GM18520 (cell line): ENCODE measurements around the gene PAOX.

Source experiments
- ATAC-seq: cut with Tn5 transposase; IDR thresholded peaks from one replicate; pipeline ENCODE4 v1.9.1; 2021; ENCODE audit not compliant: unreplicated experiment

Gene PAOX

DNA sequence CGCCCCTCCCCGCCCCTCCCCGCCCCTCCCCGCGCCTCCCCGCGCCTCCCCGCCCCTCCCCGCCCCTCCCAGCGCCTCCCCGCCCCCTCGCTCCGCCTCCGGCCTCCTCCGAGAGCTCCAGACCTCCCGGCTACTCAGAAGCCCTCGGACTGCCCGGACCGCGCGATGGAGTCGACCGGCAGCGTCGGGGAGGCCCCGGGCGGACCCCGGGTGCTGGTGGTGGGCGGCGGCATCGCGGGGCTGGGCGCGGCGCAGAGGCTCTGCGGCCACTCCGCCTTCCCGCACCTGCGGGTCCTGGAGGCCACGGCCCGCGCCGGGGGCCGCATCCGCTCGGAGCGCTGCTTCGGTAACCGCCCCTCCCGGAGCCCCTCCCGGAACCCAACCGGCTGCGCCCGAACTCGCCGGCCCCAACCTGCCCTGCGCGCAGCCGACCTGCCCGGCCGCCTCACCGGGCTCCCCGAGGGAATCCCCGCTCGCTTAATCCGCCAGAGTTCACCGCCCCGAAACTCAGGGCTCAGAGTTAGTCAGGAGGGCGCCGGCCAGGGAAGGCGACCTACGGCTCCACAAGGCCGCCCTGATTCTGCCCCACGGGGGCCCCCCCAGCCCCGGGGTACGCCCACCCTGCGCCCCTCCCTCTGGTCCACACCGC, at the start of gene PAOX:
Gene PAOX (plus strand): TSS at position 111 of the 649 bp plus-strand sequence. CDS start 55 bp downstream, at position 166.
- ATAC-seq: peak; percentile 46

DNA sequence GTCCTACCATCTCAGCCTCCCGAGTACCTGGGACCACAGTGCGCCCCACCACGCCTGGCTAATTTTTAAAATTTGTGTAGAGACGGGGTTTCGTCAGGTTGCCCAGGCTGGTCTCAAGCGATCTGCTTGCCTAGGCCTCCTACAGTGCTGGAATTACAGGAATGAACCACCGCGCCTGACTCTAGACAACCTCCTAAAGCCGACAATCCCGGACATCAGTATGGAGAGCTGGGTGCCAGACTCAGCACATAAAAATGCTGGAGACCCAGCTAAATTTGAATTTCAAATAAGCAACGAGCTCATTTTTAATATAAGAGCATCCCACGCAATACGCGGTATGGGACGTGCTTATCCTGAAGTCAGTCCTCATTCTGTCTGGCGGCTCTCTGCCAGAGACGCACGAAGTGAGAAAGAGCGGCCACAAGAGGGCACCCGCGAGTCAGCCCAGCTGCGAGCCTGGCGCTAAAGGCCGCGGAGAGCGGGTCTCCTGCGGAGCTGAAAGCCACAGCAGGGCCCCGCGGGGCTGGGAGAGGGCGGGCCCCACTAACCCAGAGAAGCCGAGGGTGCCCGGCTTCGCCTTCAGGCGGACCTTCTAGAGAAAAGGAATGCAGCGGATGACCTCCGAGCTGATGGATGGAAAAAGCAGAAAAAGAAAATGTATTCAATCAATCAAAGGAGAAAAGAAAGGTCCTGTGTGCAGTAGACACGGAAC, 49.4 kb upstream of the PAOX start:
- peak; percentile 88 for ATAC-seq

- no peak for ATAC-seq
Observed at GRCh38 chr10:133332936-133333699, 45.9 kb upstream of the PAOX start.

- ATAC-seq: no peak
Observed at GRCh38 chr10:133334503-133335245, 44.4 kb upstream of the PAOX start.

- ATAC-seq: no peak
Observed at GRCh38 chr10:133335246-133336117, 43.6 kb upstream of the PAOX start.

DNA sequence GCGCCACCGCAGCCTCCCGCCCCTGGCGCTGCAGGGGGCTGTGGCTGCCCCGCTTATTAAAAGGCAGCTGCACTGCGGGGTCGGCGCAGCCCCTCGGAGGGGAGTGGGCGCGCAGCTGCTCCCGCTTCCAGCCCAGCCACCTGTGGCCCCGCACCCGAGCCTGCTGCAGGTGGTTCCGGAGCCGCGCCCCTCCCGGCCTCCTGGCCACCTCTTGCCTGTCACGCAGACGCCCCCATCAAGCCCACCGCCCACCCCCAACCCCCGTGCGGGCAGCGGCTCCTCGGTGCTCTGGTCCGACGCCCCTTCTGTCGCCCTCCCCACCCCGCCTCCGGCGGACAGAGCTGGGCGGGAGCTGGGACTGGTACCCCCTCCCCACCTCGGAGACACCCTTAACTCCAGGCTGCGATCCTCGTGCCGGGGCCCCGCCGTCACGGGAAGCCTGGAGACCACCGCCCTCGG, 42.9 kb upstream of the PAOX start:
- no peak for ATAC-seq

GRCh38 chr10:133336577-133337369, 42.3 kb upstream of the PAOX start, which contains the start of gene CALY:
TSS of gene CALY (minus strand) at chr10:133336896. CDS start at chr10:133328989, 7,907 bp downstream.
- ATAC-seq: no peak

DNA sequence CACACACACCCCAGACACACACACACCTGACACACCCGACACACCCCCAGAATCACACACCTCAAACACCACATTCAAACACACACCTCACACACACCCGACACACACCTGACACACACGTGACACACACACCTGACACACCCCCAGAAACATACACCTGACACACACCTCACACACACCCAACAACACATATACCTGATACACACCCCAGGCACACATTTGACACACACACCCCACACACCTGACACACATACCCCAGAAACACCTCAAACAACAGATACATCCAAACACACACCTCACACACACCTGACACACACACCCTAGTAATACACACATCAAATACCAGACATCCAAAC, 41.7 kb upstream of the PAOX start:
- no peak for ATAC-seq

DNA sequence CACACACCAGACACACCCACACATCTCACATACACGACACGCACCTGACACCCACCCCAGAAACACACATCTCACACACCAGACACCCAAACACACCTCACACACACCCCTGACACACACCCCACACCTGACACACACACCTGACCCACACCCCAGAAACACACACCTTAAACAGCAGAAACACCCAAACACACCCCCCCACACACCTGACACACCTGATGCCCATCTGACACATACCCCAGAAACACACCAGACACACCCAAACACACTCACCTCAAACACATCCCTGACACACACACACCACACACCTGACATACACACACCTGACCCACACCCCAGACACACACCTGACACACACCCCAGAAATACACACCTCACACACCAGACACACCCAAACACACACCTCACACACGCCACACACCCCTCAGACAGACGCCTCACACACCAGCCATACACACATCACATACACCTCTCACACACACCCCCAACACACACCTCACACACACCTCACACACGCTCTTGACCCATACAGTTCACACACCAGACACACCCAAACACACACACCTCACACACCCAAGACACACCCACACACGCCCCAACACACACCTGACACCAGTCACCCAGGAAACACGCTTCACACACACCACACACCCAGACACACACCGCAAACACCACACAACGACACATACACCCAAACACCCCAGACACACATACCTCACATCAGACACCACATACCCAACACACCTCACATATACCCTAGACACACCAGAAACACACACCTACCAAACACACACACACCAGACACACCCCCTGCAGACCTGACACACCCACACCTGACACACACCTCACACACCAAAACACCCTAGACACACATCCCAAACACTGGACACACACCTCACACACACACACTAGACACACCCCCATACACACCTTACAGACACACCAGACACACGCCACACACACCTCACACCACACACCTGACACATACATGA, 40.7 kb upstream of the PAOX start:
- no peak for ATAC-seq

DNA sequence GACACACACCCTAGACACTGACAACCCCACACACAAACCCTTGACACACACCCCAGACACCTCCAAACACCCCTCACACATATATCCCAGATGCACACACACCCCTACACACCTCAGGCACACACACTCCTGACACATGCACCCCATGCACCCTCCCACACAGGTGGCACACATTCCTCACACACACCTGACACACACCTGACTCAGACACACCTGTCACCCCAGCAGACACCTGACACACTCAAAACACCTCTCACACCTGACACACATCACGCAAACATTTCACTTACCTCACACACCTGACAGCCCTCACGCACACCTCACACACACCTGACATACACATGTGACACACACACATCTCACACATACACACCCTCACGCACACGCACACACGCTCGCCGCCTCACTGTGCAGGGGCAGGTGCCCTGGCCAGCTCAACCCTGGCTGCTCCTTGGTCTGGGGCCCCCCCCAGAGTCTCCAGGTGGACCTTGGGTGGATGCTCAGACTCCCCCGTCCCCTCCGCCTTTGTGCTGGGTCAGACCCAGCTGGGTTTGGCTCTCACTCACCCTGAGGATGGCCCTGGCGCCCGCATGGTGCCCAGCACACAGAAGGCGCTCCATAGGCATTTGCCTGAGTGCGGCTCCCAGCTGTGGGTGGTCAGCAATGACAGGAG, 39.2 kb upstream of the PAOX start:
- ATAC-seq: no peak

DNA sequence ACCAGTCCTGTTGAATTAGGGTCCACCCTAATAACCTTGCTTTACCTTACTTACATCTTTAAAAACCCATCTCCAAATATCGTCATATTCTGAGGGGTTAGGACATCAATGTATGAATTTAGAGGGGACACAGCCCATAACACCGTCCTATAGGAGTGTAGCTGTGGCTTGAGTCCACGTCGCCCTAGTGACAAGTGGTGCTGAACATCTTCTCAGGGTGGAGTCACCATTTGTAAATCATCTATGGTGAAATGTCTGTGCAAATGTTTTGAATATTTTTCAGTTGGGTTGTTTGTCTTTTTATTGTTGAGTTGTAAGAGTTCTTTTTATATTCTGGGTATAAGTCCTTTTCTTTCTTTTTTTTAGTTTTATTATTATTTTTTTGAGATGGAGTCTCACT, 37.1 kb upstream of the PAOX start:
- ATAC-seq: no peak

GRCh38 chr10:133342942-133343341, 36.1 kb upstream of the PAOX start:
- no peak for ATAC-seq

GRCh38 chr10:133343558-133343957, 35.5 kb upstream of the PAOX start:
- ATAC-seq: no peak

- no peak for ATAC-seq
Observed at GRCh38 chr10:133344236-133344635, 34.8 kb upstream of the PAOX start.

DNA sequence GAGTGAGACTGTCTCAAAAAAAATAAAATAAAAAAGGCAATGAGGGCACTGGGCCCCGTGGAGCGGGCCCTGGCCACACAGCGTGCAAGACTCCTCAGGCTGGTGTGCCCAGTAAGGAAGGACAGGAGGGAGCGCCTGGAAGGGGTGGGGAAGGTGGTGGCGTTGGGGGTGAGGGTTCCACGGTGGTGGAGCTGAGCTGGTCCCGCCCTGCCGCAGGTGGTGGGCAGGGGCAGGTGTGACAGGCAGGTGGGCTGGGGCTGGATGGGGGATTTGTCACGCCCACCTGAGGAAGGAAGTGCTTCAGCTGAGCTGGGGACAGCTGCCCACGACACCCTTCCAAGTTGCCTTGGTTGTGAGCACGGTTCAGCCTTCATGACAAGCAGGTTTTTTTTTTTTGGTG, 32.6 kb upstream of the PAOX start:
- ATAC-seq: no peak

- no peak for ATAC-seq
Observed at GRCh38 chr10:133347710-133348517, 31.1 kb upstream of the PAOX start.

- no peak for ATAC-seq
Observed at GRCh38 chr10:133349160-133349568, 29.9 kb upstream of the PAOX start.
